ENCODE results near the gene NEUROD6. TPM values are rescaled to one million over a fixed set of nuclear protein-coding genes. Genes with fewer than 3 reads are reported as not detected.

The NEUROD6 gene
- total RNA-seq, 1 donor: not detected

DNA sequence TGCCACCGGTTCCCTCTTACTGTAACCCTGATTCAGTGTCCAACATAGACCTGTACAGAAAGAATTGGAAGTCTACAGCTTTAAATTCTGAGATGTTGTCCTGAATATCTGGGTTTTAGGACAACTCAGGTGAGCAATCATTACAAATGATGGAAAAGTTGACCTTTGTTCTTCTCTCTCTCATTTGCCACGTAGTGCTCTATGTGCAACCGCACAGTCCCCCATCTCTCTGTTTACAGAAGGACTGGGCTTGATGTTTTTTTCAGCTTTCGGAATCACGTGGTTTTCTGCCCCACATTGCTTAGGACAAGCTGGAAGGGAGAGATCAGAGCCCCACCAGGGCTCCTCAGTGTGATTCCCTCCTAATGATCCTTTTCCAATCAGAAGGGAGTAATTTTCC, 22.2 kb downstream of the NEUROD6 start:
- DNase-seq (ENCODE audit: low read depth): no peak
- TF ChIP-seq, protein P1, sequence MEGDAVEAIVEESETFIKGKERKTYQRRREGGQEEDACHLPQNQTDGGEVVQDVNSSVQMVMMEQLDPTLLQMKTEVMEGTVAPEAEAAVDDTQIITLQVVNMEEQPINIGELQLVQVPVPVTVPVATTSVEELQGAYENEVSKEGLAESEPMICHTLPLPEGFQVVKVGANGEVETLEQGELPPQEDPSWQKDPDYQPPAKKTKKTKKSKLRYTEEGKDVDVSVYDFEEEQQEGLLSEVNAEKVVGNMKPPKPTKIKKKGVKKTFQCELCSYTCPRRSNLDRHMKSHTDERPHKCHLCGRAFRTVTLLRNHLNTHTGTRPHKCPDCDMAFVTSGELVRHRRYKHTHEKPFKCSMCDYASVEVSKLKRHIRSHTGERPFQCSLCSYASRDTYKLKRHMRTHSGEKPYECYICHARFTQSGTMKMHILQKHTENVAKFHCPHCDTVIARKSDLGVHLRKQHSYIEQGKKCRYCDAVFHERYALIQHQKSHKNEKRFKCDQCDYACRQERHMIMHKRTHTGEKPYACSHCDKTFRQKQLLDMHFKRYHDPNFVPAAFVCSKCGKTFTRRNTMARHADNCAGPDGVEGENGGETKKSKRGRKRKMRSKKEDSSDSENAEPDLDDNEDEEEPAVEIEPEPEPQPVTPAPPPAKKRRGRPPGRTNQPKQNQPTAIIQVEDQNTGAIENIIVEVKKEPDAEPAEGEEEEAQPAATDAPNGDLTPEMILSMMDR (IDR thresholded peaks at IDR 0.05; ENCODE audit: insufficient read depth, low read depth, low read length): no peak
- no peak overlapping the region for H3K4me3 ChIP-seq (ENCODE audit: low read depth, low read length)

DNA sequence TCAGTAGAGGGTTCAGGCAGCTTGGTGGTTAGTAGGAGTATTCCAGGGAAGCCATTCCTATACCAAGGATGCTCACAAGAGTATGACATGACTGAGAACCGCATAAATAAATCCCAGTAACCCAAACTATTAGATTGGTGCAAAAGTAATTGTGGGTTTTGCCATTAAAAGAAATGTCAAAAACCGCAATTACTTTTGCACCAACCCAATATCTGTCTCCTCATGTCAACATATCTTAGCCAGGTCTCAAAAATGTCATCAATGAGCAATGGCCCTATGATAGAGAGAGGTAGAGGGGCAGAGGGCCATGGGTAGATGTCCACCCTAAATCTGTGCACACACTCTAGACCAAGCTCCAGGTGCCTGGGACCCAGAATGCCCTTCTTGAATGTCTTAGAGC, 23.6 kb downstream of the NEUROD6 start:
- TF ChIP-seq, protein P1 (IDR thresholded peaks at IDR 0.05; ENCODE audit: insufficient read depth, low read depth, low read length): no peak
- H3K4me3 ChIP-seq (ENCODE audit: low read depth, low read length): no peak overlapping the region
- no peak for DNase-seq (ENCODE audit: low read depth)

DNA sequence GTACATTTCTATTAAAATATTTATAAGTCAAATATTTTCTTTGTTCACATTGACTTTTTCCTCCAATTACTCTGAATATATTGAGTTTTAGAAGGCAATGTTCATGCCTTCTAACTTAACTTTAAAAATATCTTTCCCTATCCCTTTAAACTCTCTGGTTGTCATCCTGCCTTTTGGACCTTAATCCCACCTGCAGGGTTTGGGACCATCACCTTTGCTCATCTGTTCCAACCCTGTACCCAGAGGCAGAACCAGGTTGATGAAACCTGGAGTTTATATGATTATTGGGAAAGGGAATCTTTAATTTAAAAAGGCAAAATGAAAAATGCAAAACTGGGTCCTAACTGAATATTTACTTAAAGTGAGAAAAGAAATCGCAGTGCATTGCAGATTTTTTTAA, 24.8 kb downstream of the NEUROD6 start:
- TF ChIP-seq, protein P1 (IDR thresholded peaks at IDR 0.05; ENCODE audit: insufficient read depth, low read depth, low read length): no peak
- no peak for DNase-seq (ENCODE audit: low read depth)
- H3K4me3 ChIP-seq (ENCODE audit: low read depth, low read length): no peak overlapping the region

DNA sequence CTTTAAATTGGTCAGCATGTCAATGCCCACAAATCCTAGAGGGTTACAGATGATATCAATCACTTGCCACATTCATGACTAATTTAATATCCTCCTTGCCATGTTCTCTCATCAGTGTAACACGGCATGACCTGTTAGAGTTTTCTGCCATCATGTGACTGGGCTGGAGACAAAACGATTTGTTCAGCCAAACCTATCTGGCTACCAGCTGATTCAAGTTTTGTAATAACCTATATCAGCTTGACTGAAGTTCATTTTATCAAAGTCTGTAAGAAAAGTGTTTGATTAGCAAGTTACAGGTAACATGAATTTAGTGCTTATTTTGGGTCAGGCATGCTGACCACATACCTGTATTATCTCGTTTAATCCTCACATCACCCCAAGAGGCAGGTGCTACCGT, 25.7 kb downstream of the NEUROD6 start:
- no peak overlapping the region for H3K4me3 ChIP-seq (ENCODE audit: low read depth, low read length)
- TF ChIP-seq, protein P1 (IDR thresholded peaks at IDR 0.05; ENCODE audit: insufficient read depth, low read depth, low read length): no peak
- DNase-seq (ENCODE audit: low read depth): no peak

DNA sequence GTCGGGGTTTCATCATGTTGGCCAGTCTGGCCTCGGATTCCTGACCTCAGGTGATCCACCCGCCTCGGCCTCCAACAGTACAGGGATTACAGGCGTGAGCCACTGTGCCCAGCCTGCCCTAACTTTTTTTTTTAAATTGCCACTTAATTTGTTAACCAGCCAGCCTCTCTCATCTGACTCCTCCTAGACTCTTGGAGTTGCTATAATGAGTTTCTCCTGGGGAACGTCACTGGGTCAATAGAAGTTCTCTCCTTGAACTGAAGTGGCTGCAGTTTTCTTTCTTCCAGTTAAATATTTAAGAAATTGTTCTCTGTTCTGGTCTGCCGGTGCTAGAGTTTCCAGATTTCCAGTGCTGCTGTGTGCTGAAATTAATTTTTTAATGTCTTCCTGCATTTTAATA, 27.6 kb downstream of the NEUROD6 start:
- TF ChIP-seq, protein P1 (IDR thresholded peaks at IDR 0.05; ENCODE audit: insufficient read depth, low read depth, low read length): no peak
- DNase-seq (ENCODE audit: low read depth): no peak
- no peak overlapping the region for H3K4me3 ChIP-seq (ENCODE audit: low read depth, low read length)

DNA sequence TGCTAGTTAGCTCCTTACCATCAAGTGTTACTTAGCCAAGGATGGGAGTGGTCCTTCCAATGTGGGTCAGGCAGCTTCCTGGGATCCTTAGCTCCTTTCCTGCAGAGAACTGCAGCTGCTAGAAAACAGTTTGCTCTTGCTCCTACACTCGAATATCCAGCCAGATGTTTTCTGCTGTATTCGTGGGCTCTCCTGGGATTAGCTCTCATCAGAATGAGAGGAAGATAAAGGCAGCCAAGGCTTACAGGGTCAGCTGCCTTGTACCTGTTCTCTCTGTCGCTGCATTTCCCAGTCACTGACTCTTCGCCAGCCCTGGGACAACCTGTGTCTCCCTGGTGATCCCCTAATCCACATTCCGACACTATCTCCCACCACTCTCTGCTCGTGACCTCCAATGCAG, 29.0 kb downstream of the NEUROD6 start:
- DNase-seq (ENCODE audit: low read depth): no peak
- TF ChIP-seq, protein P1 (IDR thresholded peaks at IDR 0.05; ENCODE audit: insufficient read depth, low read depth, low read length): no peak
- H3K4me3 ChIP-seq (ENCODE audit: low read depth, low read length): no peak overlapping the region

DNA sequence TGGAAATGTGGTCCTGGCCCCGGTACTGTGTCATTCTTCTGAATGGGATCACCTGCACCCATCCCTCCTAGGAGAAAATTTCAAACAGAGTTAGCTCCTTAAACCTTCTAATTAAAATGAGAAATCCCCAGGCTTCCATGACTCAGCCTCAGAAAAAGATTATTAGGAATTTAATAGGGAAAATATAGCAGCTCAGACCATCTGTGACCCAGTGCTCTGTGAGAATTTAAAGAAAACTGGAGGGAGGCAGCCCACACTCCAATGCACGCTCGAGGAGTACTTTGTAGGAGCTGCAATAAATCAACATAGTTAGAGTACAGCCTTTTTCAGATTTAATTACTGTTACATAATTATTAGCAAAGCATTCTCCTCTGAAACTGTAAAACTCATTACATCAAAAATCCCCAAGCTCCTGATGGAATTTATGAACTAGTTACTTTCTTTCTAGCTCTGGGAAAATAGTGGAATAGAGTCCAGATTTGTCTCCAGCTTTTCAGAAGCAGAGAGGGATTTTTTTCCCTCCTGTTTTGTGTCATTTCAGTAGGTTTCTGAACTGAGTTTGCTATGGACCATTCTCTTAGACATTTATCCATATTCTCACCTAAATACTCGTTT, 30.1 kb downstream of the NEUROD6 start:
- DNase-seq (ENCODE audit: low read depth): no peak
- no peak overlapping the region for H3K4me3 ChIP-seq (ENCODE audit: low read depth, low read length)
- TF ChIP-seq, protein P1 (IDR thresholded peaks at IDR 0.05; ENCODE audit: insufficient read depth, low read depth, low read length): no peak

All from fibroblast of villous mesenchyme (primary cell).